HG02678 (cell line): ENCODE measurements around the gene LYPD6.
"Not testable (repeated sequence)": the region's sequence is repeated elsewhere in the genome, so short reads cannot be mapped to it uniquely, and the experiment has no call there.

Source experiments
- ATAC-seq: cut with Tn5 transposase; IDR thresholded peaks from one replicate; pipeline ENCODE4 v1.9.1; 2021; ENCODE audit warnings: mild to moderate bottlenecking, moderate library complexity; ENCODE audit not compliant: unreplicated experiment

Gene LYPD6, protein sequence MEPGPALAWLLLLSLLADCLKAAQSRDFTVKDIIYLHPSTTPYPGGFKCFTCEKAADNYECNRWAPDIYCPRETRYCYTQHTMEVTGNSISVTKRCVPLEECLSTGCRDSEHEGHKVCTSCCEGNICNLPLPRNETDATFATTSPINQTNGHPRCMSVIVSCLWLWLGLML

GRCh38 chr2:149330127-149331022 is at the start of gene LYPD6:
Gene LYPD6 (plus strand): TSS chr2:149330587. CDS start chr2:149437709, 107,122 bp downstream.
- peak; percentile 82 for ATAC-seq

- ATAC-seq: no peak
Observed at GRCh38 chr2:149281441-149281840, 48.9 kb upstream of the LYPD6 start.

DNA sequence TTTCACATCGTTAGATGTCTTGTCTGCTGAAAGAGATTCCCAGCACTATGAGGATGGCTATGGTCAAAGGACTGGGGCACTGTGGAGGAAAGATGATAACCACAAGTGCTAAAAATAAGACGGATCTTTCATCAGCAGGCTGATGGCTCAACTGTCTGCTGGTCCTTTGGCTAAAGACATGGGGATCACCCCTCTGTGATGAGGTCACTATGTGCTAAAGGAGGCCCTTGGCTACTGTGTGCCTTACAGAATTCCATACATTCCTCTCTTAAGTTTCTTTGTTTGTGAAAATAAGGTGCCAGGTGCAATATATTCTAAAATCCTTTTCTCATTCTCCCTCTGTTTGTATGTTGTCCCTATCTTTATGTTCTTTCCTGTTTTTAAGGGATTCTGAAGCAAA is 39.7 kb upstream of the LYPD6 start:
- ATAC-seq: no peak

DNA sequence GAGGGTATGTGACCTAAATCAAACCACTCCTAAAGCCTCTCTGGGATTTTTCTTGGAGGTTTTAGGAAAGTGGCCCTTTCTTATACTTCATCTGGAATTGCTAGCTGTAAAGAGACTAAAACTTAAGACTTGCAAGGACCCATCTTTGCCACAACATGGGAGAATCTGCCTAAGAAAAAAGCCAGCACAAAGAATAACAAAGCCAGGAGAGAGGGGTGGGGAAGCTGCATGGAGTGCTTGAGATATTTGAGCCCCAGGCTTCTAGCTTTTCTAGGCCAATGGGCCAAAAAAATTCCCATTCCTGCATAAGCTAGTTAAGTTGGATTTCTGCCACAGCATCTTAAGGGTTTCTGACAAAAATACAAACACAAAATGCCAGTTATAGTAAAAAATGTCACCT is 38.5 kb upstream of the LYPD6 start:
- ATAC-seq: no peak

DNA sequence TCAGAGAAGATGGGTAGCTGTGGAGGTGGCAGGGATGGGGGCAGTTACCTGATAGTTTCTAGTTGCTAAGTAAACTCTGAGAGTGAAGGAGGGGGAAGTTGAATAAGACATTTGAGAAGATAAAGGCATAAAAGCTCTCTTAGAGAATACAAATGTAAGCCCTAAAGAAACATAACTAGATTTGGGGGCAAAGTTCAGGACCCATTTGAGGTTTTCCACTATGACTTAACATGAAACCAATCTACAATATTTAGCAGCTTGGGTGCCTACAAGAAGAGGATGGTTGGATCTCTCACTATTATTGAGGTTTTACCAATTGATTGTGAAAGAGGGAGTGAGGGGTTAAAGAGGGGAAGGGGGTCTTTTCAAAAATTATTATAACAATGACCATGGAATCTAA is 34.4 kb upstream of the LYPD6 start:
- no peak for ATAC-seq

GRCh38 chr2:149307014-149307413 is 23.4 kb upstream of the LYPD6 start:
- ATAC-seq: no peak

DNA sequence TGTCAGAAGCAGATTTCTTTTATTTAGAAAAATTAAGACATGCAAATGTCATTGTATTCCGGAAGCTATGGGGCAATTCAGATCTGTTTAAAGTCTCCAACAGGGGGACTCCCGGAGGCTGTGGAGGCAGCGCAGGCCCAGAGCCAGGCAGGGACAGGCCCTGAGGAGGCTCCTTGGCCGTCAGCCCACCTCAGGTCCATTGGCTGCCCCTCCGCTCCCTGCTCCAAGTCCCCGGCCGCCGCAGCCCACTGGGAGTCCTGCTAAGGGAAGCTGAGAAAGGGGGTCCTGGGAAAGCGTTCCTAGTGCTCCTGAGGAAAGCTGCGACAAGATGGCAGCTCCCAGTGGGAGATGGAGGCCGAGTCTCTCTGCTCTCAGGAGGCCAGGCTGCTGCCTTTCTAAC is 20.0 kb upstream of the LYPD6 start:
- no peak for ATAC-seq

DNA sequence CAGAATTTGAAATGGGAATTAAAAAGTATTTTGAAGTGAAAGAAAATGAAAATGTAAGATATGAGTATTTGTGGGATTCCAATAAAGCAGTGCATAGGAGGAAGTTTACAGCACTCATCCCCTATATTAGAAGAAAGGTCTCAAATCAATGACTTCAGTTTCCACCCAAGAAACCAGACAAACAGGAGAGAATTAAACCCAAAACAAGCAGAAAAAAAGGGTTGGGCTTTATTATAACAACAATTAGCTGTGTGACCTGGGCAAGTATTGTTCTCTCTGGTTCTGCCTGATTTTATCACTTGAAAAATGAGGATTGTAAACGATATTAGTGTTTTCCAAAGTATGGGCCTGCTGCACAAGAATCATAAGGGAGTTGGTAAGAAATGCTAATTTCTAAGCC is 18.3 kb upstream of the LYPD6 start:
- no peak for ATAC-seq

GRCh38 chr2:149313512-149313972 is 16.8 kb upstream of the LYPD6 start:
- peak; percentile 89 for ATAC-seq

DNA sequence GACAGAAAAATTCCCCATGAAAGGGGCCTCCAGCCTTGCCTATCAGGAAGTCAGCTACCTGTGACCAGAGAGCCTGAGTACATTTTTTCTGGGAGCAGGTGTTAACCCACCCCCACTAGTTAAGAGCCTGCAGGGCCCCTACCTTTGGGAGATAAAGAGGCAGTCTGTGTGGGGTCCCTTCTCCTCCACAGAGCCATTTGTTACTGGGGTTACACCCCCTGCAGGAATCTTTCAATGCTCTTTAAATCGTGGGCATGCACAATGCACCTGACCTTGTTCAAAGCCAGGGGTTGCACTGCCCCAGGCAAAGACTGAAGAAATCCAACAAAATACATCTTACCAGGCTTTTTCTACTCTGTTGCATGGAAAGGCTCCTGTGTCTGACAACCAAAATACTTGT is 15.7 kb upstream of the LYPD6 start:
- no peak for ATAC-seq

- ATAC-seq: no peak
Observed at GRCh38 chr2:149315461-149315860, 14.9 kb upstream of the LYPD6 start.

GRCh38 chr2:149318566-149318965 is 11.8 kb upstream of the LYPD6 start:
- ATAC-seq: not testable (repeated sequence)

DNA sequence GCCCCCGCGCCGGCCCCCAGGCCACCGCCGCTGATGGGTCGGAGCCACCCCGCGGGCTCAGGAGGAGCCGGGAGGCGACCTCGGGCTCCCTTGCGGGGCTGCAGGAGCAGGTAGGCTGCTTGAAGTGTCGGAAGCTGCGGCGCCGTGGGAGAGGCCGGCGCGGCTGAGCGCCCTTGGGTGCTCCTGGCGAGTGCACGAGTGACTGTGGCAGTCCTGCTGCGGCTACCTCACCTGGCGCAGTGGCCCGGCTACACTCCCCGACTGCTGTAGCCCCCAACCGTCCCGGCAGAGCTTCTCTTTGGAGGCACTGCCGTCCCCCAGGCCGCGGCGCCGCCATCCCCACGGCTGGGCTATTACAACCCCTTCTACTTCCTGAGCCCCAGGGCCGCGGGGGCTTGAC is 10.0 kb upstream of the LYPD6 start:
- ATAC-seq: no peak

DNA sequence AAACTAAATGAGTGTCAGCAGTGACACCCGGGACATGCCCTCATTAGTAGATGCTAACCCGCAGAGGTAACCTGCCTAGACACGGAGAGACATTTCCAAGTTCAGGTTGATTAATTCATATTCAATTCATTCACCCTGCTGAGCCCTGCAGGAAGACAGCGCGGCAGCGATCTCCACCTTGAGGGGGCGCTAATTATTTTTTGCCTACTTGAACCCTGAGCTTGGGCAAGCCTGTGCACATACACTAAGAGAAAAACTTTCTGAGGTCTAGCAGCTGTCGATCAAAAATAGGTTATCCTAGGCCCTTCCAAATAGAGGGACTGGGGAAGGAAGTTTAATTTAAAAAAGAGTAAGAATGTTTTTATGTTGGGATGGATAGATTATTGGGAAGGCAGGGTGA is 1.3 kb upstream of the LYPD6 start:
- ATAC-seq: no peak

GRCh38 chr2:149329489-149330126 is 779 bp upstream of the LYPD6 start:
- no peak for ATAC-seq

DNA sequence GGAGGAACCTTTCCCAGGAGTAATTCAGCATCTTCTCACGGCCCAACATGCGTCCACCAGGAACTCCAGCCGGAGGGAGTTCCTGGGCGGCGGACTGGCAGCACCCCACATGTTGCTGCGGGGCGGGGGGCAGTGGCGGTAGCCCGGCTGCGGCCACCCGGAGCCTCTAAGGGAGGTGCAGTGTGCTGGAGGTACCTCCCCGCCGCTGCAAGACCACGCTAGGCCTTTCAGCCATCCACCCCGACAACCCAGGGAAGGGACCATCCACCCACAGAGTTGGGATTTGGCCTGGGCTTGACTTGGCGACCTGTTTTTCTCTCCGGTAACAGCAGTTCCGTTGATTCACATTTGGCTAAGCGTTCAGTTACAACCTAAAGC is 625 bp downstream of the LYPD6 start:
- no peak for ATAC-seq

DNA sequence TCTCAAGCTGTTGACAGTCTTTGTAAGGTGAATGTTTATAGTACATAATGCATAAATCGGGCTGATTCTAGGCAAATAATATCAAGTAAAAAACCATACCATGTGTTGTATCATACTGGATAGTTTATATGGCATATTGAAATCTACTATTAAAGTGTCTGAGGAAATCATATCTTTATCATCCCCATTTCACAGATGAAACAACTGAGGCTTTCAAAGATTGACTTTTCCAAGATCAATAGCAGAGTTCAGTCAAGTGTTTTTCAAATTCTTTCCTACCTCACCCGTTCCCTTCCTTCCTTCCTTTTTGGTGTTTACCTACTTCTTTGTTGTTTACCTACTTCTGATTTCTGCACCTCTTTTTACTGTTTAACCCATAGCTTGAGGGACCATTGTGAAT is 2.0 kb downstream of the LYPD6 start:
- no peak for ATAC-seq

DNA sequence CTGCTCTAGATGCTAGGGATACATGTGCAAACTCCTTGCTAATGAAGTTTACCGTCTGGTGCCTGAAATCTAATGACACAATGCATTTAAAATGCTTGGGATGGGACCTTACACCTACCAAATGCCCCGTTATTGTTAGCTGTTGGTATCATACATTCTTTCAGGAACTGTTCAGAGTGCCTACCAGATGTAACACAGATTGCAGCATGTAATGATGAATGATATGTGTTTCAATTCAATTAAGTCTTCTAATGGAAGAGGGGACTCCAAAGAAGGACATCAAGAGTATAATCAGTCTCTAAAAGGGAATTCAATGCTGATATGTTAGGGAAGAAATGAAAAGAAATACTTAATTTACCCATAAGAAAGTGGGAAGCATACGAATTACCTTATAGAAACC is 3.2 kb downstream of the LYPD6 start:
- no peak for ATAC-seq

- ATAC-seq: no peak
Observed at GRCh38 chr2:149334156-149334555, 3.8 kb downstream of the LYPD6 start.

DNA sequence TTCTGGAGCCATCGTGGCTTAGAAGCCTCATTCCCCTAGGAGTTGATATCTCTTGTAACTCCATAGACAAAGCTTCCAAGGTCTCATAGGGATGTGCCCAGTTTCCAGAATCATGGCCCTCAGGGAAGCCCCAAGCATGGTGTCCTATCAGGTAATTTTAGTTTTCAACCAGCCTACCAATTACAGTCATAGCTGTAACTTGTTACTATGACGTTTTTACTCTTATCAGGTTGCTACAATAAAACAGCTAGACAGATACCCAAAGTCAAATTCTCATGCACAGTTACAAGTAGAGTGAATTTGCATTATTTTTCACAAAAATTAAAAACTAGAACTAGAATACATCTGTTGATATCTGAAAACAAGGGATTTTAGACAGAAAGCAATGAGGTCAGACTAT is 8.9 kb downstream of the LYPD6 start:
- ATAC-seq: no peak

DNA sequence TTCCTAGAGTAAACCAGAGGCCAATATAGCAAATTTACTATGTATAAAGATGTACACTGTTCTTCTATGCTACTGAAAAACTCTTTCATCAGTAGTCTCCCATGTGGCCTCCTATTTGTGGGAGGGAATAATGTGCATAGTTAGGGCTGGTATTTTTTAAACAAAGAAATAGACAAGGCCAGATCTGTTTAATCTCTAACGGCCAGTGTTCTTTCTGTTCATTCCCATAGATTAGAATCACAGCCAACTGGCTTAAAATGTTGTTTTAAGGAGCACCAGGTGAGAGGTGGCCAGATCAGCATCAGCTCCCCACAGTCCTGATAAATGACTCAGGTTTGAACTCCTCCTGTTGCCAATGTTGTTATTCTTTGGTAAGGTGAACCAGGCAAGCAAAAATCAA is 12.1 kb downstream of the LYPD6 start:
- ATAC-seq: no peak

DNA sequence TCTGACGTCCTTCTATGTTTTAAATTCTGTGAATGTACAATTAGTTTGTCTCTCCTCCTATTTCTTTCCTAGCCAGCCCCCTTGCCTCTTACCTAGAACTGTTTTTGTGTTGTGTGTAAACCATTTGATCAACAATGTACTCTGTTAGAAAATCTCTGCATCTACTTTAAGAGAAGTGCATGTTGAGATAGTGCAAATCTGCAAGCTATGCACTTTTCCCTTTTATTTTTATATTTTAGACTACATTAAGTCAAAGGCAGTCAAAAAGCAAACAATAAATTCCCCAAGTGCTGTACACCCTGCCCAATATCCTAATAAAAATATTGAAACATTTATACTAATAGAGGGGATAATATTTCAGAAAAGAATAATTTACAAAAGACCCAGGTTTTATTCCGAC is 13.7 kb downstream of the LYPD6 start:
- no peak for ATAC-seq
